Ovary (tissue), 3 donors: Measurements from ENCODE around the gene RPS6KA3.

Source experiments
- CTCF ChIP-seq, 3 donors: fragments of 450-650 bp in 2 of 3; fragments of 200-600 bp in 1 of 3; IDR thresholded peaks; one replicate each; pipeline versions ENCODE4 v1.5.1 to v1.8.0; 2016 to 2022; ENCODE audit warnings: antibody characterized with exemption in 3 of 3, mild to moderate bottlenecking in 1 of 3
- EP300 ChIP-seq: sonication (generic); formaldehyde crosslinking; IDR thresholded peaks from one replicate; pipeline ENCODE4 v1.6.1; 2017; ENCODE audit warnings: antibody characterized with exemption
- donor health status: DM: no; HTN: no; CAD: no.

- TF ChIP-seq CTCF (IDR thresholded peaks at IDR 0.05) = no peak
- no peak for TF ChIP-seq EP300
These were observed 117.4 kb downstream of the RPS6KA3 start for GRCh38 chrX:20149326-20149725.
